Effector CD4-positive, alpha-beta T cell (primary cell): ENCODE results near the gene B4GALNT4.
"Not testable (repeated sequence)": the region's sequence is repeated elsewhere in the genome, so short reads cannot be mapped to it uniquely, and the experiment has no call there.

ENCODE experiments used
- DNase-seq: peaks from one replicate; pipeline ENCODE4 v3.0.0-alpha.2; 2020

Gene B4GALNT4

DNA sequence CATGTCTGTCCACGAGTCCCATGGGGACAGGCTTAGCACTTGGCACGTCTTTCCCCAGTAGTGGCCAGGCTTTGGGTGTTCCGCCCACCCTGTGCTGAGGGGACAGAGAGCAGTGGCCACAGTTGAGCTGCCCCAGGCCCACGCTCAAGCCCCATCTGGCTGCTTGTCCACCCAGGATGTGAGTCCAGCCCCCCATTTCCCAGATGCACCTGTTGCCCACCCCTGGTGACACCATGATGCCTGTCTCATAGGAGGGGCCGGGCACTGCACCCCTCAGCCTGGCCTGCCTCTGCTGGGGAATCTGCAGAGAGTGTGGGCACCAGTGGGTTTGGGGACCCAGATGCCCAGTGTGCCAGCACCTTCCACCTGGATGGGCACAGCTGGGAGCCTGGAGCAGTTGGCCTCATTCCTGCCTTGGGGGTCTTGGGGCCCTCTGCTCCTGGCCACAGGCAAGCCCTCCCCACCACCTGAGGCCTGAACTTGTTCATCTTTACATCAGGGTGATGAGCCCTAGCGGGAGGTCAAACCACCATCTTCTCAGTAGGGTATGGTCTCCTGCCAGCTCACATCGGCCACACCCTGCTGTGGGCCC lies 39.8 kb downstream of the B4GALNT4 start:
- DNase-seq = no peak

DNA sequence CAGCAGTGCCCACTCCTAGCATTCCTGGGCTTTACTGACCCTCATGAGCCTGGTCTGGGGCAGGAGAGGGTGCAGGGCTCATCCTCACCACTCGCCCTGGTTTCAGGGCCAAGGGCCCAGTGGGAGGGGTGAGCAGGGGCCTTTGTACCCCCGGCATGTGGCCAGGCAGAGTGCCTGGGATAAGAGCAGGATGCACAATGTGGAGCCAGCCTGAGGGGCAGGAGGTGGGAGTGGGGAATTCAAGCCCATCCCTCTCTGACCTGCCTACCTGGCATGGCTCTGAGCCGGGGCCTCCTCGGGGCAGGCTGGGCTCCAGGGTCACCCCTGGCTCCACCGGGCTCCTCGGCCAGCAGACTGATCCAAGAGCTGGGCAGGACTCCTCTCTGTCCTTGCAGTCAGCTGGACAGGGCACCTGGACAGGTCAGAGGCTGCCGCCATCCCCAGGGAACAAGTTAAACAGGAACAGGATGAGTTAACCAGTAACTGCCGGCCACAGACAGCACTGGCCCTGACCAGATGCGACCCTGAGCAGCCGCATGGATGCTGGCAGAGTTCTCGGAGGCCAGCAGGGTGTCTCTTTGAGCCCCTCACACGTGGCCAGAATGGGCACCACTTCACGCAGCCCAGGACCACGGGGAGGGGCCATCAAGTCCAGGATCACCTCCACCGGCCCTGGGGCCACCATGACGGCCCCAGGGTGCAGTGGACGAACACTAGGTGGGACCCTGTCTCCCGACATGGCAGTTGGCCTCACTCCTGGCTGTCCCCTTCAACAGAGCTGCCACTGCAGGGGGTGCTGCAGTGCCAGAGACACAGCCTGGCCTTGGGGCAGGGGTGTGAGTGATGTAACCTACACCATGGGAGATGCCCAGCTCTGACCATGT lies 40.5 kb downstream of the B4GALNT4 start:
- DNase-seq = no peak

DNA sequence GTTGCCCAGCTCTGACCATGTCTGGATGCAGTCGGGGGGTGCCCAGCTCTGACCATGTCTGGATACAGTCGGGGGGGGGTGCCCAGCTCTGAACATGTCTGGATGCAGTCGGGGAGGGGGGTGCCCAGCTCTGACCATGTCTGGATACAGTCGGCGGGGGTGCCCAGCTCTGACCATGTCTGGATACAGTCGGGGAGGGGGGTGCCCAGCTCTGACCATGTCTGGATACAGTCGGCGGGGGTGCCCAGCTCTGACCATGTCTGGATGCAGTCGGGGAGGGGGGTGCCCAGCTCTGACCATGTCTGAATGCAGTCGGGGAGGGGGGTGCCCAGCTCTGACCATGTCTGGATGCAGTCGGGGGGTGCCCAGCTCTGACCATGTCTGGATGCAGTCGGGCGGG lies 41.4 kb downstream of the B4GALNT4 start:
- DNase-seq = not testable (repeated sequence)

DNA sequence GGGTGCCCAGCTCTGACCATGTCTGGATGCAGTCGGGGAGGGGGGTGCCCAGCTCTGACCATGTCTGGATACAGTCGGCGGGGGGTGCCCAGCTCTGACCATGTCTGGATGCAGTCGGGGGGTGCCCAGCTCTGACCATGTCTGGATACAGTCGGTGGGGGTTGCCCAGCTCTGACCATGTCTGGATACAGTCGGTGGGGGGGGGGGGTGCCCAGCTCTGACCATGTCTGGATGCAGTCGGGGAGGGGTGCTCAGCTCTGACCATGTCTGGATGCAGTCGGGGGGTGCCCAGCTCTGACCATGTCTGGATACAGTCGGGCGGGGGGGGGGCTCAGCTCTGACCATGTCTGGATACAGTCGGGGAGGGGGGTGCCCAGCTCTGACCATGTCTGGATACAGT lies 42.2 kb downstream of the B4GALNT4 start:
- not testable (repeated sequence) for DNase-seq

DNA sequence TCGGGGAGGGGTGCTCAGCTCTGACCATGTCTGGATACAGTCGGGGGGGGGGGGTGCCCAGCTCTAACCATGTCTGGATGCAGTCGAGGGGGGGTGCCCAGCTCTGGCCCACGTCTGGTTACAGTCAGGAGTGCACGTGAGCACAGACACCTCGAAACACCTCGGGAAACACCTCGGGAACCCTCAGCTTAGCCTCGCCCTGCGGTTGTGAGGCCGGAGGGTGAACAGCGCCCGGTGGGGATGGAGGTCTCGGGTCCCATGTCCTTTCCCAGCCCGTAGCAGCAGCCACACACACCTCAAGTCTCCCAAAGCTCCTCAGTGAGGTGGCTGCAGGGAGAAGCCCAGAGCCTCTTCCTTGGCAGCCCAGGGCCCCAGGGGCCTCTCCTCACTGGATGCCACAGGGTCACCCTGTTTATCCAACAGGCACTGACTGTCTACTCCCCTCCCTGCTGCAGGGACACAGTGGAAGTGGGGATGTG lies 43.4 kb downstream of the B4GALNT4 start:
- no peak for DNase-seq

DNA sequence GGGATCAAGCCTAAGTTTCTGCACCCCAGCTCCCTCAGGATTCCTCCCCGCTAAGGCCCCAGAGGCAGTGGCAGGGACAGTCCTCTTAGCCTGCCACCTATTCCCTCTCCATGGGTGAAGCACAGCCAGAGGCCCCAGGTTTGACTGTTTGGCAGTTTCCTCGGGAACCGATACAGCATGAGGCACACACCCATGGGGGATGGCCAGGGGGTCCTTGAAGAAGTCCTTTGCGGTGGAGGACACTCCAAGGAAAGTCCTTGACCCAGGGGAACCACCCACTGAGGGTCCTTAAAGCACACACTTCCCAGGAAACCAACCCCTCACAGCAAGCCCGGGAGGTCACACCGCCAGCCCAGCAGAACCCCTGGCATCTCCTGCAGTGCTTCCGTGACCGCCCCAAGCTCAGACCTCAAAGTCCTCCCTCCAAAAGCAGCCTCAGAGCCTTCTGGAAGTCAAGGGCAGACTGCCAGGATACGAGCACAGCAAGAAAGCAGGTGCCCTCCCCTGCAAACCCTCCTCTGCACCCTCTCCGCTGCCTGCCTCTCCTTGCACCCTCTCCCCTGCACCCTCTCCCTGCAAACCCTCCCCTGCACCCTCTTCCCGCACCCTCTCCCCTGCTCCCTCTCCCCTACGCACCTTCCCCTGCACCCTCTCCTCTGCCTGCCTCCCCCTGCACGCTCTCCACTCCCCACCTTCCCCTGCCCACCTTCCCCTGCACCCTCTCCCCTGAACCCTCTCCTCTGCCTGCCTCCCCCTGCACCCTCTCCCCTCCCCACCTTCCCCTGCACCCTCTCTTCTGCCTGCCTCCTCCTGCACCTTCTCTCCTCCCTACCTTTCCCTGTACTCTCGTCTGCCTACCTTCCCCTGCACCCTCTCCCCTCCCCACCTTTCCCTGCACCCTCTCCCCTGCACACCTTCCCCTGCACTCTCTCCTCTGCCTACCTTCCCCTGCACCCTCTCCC lies 44.1 kb downstream of the B4GALNT4 start:
- no peak for DNase-seq

DNA sequence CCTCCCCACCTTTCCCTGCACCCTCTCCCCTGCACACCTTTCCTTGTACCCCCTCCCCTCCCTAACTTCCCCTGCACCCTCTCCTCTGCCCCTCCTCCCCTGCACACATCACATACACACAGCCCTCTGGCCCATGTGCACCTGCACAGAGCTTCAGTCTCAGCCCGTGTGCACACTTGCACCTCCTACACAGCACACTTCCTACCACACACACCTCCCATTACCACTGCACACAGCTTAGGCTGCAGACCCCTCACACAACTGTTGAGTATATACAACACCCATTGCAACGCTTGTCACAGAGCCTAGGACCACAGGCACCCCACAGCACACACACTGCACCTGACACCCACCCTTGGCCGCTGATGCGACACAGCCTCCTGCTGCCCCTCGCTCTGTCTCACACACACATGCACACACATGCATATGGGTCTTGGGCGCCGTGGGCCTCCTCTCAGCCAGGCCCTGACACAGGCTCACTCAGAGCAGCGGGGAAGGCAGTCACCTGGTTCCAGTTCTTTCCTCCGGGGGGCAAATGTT lies 45.1 kb downstream of the B4GALNT4 start:
- no peak for DNase-seq

DNA sequence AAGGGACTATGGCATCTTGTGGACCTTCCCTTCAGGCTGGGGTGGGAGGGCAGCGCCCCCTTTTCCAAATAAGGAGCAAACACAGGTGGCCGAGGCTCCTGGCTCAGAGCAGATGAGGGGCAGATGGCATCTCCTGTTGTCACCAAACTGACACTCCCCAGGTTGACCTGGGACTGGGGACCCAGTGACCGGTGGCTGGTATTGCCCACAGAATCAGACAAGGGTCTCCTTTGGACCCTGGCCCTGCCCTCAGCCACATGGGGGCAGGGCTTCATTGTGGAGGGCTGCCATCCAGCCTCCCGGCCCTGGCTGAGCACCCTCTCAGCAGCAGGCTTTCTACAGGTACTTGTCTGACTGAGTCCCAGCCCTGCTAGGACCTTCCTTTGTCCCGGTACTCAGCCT lies 46.3 kb downstream of the B4GALNT4 start:
- DNase-seq = no peak

DNA sequence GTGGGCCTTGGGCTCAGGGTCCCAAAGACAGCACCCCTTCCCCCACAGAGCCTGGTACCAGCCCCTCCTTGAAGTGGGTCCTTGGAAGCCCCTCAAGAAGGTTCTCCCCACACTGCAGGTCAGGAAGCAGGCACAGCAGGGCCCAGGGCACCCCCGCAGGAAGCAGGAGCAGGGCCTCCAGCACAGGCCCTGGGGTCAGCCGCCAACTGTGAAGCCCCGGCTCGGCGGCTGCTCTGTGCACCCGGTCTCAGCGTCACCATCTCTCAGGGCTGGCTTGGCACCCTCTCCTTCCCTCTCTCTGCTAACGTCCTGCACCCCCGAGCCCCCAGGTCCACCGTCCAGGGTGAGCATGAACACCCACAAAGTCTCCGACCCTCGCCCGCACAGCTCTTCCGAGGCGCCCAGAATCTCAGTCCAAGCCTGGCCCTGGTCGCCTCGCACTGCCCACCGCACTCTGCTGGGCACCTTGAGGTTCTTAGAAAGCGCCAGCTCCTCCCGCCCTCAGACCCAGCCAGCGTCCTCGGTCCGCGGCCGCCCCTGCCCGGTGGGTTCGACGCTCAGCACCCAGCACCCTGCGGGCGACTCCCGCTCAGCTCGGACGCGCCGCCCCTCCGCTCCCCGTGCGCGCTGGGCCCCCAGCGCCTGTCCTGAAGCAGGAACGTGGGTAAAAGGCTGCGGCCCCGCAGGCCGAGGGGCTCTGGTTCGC lies 46.9 kb downstream of the B4GALNT4 start:
- no peak for DNase-seq

DNA sequence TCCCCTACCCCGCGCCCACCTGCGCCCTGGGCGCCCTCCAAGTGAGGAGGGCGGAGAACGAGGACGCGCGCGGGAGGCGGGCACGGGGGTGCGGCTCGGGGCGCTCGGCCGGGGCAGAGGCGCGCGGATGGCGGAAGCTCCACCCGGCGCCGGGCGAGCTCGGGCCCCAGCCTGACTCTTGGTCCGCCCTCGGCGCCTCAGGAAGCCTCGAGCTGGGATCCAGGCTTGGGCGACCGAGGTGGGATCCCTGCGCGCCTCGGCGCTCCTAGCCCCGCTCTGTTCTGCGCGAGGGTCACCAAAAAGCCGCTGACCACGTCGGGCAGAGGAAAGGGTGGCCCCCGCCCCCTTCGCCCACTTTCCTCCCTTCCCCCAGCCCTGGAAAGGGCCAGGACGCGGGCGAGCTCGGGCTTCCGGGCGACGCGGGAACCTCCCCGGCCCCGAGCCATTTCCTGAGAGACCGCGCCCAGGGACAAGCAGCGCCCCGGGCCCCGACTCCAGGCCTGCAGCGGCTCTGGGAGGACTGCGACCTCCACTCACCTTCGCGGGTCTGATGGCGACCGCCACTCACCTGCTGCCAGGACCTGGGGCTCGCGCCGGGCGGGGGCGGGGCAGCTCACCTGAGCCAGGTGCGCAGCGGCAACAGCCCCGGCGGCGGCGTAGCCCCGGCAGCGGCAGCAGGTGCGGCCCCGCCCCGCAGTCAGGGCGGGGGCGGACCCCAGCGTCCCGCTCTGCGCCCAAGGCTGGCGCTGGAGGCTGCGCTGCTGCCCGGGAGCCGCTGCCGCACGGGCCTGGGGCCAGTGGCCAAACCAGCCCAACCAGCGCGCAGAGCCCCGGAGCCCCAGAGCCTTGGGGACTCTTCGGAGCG lies 47.7 kb downstream of the B4GALNT4 start:
- DNase-seq = no peak

DNA sequence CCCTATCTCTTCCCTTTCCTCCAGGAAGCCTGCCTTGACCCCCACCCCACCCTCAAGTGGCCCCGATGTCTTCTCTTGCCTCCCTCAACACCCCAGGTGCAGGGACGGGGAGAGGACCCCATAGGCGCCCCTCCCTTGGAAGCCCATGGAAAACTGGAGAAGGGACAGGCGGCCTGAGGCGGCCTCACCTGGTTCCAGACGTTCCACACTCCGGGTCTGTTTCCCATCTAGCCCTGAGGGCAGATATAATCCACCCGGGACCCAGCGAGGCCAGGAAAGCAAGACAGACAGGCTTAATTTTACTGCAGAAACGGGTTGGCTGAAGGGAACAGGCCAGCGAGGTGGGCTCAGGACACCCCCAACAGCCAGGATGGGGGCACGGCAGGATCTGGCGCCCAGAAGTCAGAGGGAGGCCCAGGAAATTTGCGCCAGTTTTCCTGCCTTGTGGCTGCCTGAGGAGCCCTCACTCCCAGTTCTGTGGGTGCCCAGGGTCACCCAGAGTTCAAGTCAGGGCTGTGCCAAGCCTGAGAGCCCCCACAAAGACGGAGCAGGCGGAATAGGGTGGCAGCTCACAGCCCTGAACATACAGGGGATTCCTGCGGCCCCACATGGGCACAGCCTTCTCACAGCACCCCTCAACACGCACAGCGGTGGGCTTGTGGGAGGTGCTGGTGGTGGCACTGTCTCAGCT lies 48.5 kb downstream of the B4GALNT4 start:
- no peak for DNase-seq

DNA sequence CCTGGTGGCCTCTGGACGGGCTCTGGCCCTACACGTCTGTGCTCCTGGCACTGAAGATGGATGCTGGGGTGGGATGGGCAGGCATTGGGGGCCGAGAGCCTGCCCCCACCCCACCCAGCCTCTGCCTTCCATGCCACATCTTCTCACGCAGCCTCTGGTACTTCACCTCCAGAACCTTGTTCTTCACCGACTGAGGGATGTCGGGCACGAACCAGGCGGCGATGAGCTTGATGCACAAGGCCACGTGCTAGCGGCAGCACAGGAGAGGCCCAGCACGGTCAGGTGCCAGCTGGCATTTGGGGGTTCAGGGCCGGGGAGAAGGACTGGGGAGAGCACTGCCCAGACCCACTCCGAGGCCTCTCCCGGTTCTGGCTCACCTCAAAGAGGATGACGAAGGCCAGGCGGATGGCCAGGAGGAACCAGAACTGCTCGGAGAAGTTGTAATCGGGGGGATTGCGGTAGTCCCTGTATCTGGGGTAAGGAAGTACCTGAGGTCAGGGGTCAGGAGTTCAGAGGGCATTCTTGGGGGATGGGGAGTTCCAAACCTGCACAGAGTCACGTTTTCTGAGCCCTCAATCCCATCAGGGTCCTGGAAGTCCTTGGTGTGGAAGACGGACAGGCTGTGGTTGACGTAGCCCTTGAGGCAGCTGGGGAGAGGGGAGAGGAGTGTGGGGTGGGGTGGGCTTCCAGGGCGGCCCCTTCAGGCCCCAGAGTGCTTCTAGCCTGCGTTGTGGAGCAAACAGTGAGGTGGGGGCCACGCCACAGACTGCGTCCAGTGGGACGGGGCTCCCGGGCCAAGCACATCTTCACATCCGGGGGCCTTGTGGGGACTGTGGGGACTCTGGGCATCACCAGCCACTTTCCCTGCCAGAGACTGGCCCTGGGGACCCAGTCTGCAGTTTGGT lies 49.3 kb downstream of the B4GALNT4 start:
- DNase-seq = no peak

DNA sequence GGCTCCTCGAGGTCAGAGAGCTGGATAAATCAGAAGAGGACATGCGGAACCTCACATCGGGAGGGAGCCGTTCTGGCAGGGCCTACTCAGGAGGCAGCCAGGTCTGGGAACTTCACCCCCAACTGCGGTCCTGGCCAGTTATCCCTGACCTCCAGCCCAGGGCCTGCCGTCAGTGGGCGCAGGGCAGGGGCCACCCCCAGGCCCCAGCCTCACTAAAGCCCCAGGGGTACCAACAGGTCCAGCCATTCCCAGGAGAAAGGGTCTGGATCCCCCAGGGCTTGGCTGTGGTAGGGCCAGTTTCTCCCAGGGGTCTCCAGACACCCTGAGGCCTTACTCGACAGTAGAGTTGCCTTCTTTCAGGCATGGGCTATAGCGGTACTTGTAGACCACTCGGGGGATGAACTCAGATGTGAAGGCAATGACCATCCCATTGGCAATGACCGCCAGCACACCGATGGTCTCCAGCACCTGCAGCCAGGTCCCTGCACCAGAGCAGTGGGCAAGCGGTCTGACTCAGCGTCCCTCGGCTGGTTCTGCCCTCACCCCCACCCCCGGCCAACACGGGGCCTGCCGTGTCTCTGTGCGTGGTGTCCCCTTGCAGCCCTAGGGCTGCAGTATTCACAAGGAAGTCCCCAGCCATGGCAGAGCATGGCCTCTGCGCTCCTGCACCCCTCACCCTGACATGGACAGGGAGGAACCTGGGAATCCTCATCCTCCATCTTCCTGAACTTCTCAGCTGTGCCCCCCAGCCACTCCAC lies 50.1 kb downstream of the B4GALNT4 start:
- DNase-seq = no peak

DNA sequence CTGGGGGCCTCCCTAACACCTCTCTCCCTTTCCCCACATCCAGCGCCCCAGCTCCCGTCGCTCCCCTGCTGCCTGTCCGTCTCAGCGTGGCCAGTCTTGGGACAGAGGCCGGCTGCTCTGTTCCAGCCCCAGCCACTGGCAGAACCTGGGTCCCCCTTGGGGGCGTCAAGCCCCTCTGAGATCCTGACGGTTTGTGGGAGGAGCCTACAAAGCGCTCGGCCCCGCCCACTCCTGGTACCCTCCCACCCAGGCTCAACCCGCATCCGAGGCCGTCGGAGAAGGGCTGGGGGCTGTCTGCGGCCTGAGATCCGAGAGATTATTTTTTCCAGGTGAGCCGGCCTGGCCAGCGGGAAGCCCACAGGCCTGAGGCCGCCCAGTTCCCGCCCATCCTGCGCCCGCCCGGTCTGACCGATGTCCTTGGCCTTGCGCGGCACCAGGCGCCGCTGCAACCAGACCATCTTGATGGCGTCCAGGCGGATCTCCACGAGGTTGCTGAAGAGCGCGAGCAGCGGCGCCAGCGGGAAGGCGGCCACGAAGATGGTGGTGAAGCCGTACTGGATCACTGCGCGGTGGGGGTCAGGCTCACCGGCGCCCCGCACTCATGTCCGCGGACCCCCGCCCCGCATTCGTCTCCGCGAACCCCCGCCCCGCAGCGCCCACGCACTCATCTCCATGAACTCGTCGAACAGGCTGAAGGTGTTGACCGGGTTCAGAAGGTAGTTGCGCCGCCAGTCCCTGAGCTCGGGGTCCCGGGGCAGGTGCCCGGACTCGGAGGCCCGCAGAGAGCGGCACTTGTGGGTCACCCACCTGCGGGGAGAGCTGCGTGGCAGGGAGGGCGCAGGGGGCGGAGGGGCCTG lies 51.0 kb downstream of the B4GALNT4 start:
- DNase-seq = no peak

DNA sequence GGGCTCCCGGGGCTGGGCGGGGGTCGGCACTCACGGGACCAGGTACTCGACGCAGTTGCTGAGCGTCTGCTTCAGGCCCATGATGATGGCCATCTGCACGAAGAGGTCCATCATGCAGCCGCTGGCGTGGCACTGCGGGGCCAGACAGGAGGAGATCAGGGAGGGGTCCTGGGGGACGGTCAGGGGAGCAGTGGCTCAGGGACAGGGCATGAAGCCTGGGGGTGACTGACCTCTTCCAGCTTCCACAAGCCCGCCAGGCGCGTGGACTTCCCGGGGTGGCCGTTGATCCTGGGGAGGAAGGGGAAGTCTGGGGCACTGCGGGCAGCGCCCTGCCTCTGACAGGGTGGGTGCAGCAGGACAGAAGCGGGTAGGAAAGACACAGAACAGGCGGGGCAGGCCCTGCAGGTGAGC lies 51.6 kb downstream of the B4GALNT4 start:
- no peak for DNase-seq

DNA sequence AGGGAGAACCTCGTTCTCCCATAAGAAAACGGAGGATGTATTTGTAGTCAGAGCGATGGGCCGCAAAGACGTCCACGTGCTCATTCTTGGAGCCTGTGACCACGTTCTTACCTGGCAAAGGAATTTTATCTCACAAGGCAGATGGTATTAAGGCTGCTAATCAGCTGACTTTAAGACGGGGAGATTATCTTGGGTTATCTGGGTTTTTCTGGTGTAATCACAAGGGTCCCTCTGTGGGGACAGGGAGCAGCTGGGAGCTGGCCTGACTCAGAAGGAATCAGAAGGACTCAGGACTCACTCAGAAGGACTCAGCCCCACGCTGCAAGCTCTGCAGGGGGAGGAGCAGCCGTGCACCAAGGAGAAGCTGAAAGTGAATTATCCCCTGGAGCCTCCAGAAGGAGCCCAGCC lies 53.0 kb downstream of the B4GALNT4 start:
- no peak for DNase-seq

DNA sequence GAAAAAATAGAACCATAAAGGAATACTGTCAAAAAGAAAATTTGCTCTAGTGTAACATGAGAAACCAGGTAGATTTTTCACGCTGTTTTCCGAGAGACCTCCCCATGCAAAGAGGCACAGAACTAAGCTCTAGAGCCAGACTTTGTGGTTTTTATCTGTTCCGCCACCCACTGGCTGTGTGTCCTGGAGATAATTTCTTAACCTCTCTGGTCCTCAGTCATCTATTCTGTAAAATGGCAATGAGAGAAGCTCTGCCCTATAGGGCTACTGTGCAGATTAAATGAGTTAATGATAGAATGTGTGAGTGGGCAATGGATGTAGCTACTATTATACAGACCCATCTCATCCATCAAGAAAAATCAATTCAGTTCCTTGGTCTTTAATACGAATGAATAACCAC lies 54.9 kb downstream of the B4GALNT4 start:
- DNase-seq = no peak

DNA sequence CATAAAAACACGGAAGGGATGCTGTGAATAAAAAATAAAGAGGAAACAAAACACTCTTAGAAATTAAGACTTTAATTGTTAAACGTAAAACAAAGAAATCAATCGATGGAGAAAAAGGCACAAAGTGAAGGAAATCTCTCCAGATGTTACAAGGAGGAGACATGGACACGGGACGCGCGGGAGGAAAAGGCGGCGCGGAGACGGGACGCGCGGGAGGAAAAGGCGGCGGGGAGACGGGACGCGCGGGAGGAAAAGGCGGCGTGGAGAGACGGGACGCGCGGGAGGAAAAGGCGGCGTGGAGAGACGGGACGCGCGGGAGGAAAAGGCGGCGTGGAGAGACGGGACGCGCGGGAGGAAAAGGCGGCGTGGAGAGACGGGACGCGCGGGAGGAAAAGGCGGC lies 55.5 kb downstream of the B4GALNT4 start:
- DNase-seq = not testable (repeated sequence)
